Stimulated activated CD4-positive, alpha-beta T cell treated with anti-CD3 and anti-CD28 coated beads, Interleukin-15, amount 100 ng/mL, for 1 hour (primary cell): ENCODE measurements around the gene CLMN.
"Not testable (repeated sequence)": the region's sequence is repeated elsewhere in the genome, so short reads cannot be mapped to it uniquely, and the experiment has no call there.

Experiments
- DNase-seq, 2 donors: peaks; one replicate each; pipeline ENCODE4 v3.0.0-alpha.2; 2020; ENCODE audit warnings: low read depth in 1 of 2, low spot score in 1 of 2

Gene CLMN

GRCh38 chr14:95222870-95223398, 96.8 kb downstream of the CLMN start:
- DNase-seq: no peak

- DNase-seq: no peak
These were observed 97.5 kb downstream of the CLMN start for GRCh38 chr14:95222151-95222631.

DNA sequence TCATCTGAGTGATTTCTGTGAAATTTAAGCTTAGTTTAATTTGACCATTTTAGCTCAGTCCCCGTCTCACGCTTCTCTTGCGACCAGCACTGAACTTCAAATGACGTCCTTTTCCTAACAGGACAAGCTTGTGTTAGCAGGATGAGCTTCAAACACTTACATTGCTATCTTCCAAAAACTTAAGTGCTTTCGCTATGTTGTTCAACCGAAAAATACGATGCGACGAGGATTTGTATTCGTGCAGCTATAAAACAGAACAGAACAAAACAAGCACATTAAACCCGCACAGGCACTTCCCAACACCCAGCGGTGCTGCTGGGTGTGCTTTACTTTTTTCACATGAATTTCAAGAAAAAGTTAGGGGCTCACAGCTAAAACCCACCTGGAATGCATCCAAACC, 98.2 kb downstream of the CLMN start:
- DNase-seq: no peak

DNA sequence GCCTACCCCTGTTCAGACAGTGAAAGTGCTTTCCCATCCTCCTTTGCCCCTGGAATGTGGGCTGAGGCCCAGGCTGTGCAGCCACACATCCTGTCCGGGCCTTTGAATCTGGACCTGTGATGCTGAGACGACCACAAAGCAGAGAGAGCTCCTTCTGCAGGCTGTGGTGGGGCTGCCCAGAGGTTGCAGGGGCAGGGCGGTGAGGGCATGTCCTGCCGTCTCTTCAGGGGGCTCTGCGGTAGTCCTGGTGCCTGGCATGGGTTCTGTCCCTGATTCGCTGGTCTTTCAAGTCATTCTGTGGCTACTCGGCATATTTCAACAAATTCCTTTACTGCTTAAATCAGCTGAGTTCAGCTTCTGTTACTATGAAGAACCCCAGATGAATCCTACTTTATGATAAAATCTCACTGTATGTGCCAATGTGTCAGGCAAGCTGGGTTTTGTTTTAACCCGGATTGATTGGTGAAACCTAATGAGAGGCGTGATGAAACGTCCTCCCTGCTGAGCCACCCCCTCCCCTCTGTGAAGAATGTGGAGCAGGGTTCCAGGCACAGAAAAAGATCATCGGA, 99.0 kb downstream of the CLMN start:
- no peak for DNase-seq

- no peak for DNase-seq
These were observed 101.1 kb downstream of the CLMN start for GRCh38 chr14:95218472-95219193.

DNA sequence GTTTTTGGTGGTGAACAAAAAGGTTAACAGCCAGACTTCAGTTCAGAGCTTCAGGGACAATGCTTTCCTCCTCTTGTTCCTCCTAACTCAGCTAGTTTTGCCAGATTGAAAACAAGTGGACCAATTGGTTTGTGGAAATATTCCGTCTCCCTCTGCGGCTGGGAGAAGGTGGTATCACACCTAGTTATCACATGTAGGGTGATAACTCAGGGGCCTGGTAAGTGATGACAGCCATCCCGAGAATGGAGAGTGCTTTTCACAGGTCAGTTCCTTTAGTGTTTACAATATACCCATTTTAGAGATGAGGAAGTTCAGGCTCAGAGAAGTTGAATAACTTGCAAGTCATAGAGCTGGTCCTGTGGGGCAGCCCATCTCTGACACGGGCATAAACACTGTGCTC, 101.7 kb downstream of the CLMN start:
- no peak for DNase-seq

DNA sequence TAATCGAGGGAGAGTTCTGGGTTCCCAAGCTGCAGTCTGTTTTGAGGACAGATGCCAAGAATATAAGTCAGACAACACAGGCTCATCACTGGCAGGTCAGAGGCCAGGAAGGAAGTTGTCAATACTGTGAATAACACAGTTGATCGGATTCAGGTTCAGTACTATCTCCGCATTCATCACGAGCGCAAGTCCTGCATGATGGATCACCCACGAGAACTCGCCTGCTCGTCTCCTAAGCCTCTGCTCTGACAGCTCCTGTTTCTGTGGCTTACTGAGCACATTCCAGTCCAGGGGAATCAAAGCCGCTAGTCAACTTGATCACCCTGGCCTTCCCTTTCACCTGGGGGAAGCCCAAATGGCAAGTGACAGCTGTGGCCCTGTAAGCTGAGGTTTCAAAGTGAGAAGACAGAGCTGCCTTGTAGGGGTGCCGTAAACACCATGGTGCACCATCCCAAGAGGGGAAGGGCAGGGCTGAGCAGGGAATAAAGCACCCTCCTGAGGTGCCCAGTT, 102.3 kb downstream of the CLMN start:
- no peak for DNase-seq

GRCh38 chr14:95216008-95216407, 103.7 kb downstream of the CLMN start:
- DNase-seq: no peak

- no peak for DNase-seq
These were observed 104.5 kb downstream of the CLMN start for GRCh38 chr14:95215094-95215725.

GRCh38 chr14:95213774-95214173, 105.9 kb downstream of the CLMN start:
- no peak for DNase-seq

- no peak for DNase-seq
These were observed 107.8 kb downstream of the CLMN start for GRCh38 chr14:95211721-95212504.

DNA sequence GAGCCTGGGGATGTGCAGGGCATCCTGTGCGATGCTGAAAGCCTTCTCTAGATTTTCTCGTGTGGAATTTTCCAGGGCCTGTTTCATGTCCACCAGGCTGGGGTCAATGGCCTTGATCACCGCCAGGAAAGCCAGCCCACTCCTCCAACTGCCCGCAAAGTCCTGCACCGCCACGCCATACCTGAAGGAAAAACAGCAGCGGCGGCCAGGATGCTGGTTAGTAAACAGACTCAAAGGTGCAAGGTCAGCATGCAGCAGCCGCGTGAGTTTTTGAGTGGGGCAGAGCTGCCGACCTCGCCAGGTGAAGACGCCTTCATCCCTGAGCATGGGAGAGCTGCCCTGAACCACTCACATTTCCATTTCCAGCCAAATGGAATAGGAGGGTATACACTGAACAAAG, 109.0 kb downstream of the CLMN start:
- DNase-seq: no peak

DNA sequence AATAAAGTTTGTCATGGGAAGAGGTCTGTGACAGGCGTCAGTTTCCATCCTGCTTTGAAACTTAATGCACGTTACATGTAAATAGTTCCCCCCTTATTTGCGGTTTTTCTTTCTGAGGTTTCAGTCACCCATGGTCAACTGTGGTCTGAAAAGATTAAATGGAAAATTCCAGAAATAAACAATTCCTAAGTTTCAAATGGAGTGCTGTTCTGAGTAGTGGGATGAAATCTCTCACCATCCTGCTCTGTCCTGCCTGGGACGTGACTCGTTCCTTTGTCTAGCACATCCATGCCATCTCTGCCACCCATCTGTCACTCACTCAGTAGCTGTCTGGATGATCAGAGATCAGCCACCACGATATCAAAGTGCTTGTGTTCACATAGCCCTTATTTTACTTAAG, 111.1 kb downstream of the CLMN start:
- DNase-seq: no peak

- DNase-seq: no peak
These were observed 112.1 kb downstream of the CLMN start for GRCh38 chr14:95207475-95208233.

- no peak for DNase-seq
These were observed 113.2 kb downstream of the CLMN start for GRCh38 chr14:95206534-95206933.

GRCh38 chr14:95204705-95205104, 115.0 kb downstream of the CLMN start:
- DNase-seq: no peak

GRCh38 chr14:95201745-95202144, 118.0 kb downstream of the CLMN start:
- not testable (repeated sequence) for DNase-seq

- no peak for DNase-seq
These were observed 119.3 kb downstream of the CLMN start for GRCh38 chr14:95200404-95200803.

DNA sequence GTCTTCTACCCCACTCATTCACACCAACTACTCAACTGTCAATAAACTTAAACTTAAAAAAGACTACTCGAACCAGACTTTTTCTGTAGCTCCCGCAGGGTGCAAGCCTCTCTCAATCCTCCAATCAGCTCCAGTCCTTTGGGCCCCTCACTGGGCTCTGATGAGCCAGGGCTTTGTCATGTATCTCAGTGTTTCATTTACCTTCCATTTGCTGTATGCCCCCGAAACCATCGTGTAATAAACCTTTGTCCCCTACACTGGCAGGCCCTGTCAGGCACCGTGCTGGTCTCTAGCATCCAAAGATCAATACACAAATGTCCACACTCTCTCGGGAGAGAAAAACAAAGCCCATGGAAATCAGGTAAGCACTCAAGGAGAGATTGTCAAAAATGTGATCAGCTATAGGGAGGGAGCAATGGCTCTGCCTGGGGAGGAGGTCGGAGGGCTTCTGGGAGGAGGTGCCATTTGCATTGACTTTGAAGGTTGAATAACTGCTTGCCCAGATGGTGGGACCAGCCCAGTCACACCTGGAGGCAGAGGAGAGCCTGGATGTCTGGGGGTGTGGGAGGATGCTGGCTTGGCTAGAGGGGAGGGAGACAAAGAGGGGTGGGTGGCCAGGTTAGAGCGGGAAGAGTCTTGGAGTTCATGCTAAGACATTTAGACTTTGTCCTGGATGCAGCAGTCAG, 120.3 kb downstream of the CLMN start:
- no peak for DNase-seq

GRCh38 chr14:95198320-95198719, 121.4 kb downstream of the CLMN start:
- no peak for DNase-seq
